Tongue (tissue), 2 donors: ENCODE data around the gene LBX1. TPM values are rescaled to one million over a fixed set of nuclear protein-coding genes. Genes with fewer than 3 reads are reported as not detected.

ENCODE experiments used
- DNase-seq: peaks from one replicate; pipeline ENCODE4 v3.0.0-alpha.2; 2015
- total RNA-seq: library from RNA; depleted of rRNA; stranded (reverse); fragments of >200 nt; gene quantifications from one replicate; pipeline ENCODE4 v1.2.3, GENCODE V29; 2014

Gene LBX1
- total RNA-seq, 1 donor from 2014 or later = 5.6 TPM

GRCh38 chr10:101244321-101245050 is 15.2 kb upstream of the LBX1 start:
- peak; percentile 88 for DNase-seq

- DNase-seq = peak; percentile 81
Measured at GRCh38 chr10:101241840-101242707, 12.8 kb upstream of the LBX1 start.

GRCh38 chr10:101238732-101239105 is 9.5 kb upstream of the LBX1 start:
- DNase-seq = no peak

- no peak for DNase-seq
Measured at GRCh38 chr10:101237982-101238731, 8.9 kb upstream of the LBX1 start.

GRCh38 chr10:101237081-101237981 is 8.1 kb upstream of the LBX1 start:
- DNase-seq = peak; percentile 17

- DNase-seq = no peak
Measured at GRCh38 chr10:101236376-101237080, 7.3 kb upstream of the LBX1 start.

- DNase-seq = no peak
Measured at GRCh38 chr10:101235766-101236165, 6.5 kb upstream of the LBX1 start.

GRCh38 chr10:101234333-101234732 is 5.1 kb upstream of the LBX1 start:
- DNase-seq = no peak

GRCh38 chr10:101233863-101234262 is 4.6 kb upstream of the LBX1 start:
- DNase-seq = peak; percentile 87

- DNase-seq = no peak
Measured at GRCh38 chr10:101233443-101233842, 4.2 kb upstream of the LBX1 start.

GRCh38 chr10:101231912-101232689 is 2.8 kb upstream of the LBX1 start:
- no peak for DNase-seq

GRCh38 chr10:101231092-101231491 is 1.8 kb upstream of the LBX1 start:
- DNase-seq = no peak

- DNase-seq = peak; percentile 78
Measured at GRCh38 chr10:101230183-101230917, 1.1 kb upstream of the LBX1 start.

GRCh38 chr10:101228966-101229265 is 347 bp downstream of the LBX1 start:
- no peak for DNase-seq

GRCh38 chr10:101228153-101228965 is 904 bp downstream of the LBX1 start:
- DNase-seq = peak; percentile 68

GRCh38 chr10:101227429-101228152 is 1.7 kb downstream of the LBX1 start:
- peak; percentile 48 for DNase-seq

GRCh38 chr10:101226491-101227428 is 2.5 kb downstream of the LBX1 start:
- DNase-seq = peak; percentile 58
